Measurements from ENCODE around the gene ANXA10.
"Not testable (repeated sequence)": the region's sequence is repeated elsewhere in the genome, so short reads cannot be mapped to it uniquely, and the experiment has no call there.

The ANXA10 gene, protein sequence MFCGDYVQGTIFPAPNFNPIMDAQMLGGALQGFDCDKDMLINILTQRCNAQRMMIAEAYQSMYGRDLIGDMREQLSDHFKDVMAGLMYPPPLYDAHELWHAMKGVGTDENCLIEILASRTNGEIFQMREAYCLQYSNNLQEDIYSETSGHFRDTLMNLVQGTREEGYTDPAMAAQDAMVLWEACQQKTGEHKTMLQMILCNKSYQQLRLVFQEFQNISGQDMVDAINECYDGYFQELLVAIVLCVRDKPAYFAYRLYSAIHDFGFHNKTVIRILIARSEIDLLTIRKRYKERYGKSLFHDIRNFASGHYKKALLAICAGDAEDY

DNA sequence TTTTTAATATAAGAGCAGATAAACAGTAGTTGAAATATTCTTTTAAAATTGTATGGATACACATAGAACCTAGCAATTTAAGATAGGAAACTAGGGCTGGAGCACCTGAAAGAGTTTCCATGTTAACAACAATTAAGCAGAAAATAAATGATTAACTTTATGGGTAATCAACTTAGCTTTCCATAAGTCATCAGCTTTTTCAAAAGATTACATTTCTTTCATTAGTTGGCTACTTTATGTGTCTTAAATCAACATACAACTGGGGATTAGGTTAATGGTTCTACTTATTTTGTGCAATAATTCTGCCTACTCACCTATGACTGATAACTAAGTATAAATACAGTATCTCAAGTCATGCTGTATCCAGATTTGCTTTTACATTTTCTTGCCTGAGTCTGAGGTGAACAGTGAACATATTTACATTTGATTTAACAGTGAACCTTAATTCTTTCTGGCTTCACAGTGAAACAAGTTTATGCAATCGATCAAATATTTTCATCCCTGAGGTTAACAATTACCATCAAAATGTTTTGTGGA, at the start of gene ANXA10:
TSS of gene ANXA10 (plus strand) at position 362 of the 537 bp plus-strand sequence. CDS start at position 526, 164 bp downstream.
- DNase-seq (ENCODE audit: low spot score) = no peak

DNA sequence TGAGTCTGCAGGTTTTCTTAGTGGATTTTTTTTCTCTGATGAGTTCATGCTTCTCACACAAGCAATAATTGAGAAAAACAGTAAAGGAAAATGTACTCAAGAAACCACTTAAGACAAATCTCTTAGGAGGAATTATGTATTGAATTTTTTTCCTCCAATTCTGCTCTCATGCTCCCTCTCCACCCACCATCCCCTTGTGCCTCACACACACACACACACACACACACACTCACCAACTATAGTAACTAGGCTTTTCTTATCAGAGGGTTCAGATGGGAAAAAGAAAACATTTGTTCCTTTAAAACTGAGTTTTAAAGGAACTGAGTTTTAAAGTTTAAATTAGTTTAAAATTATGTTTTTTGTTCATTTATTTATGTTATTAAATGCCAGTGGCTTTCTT, 47.0 kb upstream of the ANXA10 start:
- no peak for DNase-seq (ENCODE audit: low spot score)

DNA sequence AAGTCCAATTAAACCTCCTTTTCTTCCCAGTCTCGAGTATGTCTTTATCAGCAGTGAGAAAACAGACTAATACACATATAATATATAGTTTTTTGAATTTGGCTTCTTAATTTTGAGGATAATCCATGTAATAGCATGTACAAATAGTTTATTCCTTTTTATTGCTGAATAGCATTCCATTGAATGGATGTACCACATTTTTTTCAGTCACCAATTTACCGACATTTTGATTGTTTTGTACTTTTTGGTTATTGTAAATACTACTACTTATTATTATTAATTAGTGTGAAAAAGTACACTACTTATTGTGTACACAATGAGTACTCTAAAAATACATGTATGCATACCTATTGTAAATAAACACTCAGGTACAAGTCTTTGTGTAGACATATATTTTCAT, 42.3 kb upstream of the ANXA10 start:
- DNase-seq (ENCODE audit: low spot score) = no peak

DNA sequence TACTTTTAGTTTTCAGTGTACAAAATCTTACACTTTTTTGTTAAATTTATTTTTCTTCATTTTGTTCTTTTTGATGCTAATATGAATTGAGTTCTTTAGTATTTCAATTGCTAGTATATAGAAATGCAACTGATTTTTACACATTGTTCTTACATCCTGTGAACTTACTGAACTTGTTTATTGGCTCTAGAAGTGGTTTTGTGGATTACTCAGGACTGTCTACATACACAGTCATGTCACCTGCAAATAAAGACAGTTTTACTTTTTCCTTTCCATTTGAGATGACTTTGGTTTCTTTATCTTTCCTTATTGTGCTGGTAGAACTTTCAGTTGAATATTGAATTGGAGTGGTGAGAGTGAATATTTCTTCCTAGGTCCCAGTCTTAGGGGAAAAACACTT, 40.8 kb upstream of the ANXA10 start:
- DNase-seq (ENCODE audit: low spot score) = no peak

DNA sequence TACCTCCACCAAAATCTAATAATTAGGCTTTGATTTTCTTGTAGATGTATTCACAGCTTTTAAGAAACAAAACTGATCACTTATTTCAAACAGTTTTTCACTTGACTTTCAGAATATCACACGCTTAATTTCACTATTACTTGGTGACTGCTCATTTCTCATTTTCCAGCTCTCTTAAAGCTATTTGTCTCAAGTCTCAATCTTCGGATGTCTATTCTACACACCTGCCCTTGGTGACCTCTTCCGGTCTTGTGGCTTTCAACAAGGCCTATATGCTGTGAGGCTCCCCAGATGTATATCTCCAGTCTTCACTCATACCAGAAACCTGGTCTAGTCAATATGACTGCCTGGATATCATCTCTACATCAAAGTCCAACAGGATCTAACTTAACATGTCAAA, 34.9 kb upstream of the ANXA10 start:
- no peak for DNase-seq (ENCODE audit: low spot score)

DNA sequence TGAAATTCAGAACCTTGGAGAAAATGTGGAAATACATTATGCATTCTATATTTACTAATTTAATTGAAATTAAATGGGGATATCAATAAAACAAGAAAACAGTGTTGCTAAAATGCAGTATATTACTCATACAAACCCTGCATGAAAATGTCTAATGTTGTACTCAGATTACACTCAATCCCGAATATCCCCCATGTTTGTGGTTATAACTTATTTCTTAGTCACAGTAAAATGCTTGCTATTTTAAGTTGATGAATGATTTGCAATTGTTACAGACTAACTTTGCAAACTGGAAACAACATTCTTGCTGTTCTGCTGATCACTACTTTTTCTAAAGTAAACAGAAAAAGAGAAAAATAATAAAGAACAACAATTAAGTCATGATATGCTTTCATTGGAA, 33.1 kb upstream of the ANXA10 start:
- no peak for DNase-seq (ENCODE audit: low spot score)

DNA sequence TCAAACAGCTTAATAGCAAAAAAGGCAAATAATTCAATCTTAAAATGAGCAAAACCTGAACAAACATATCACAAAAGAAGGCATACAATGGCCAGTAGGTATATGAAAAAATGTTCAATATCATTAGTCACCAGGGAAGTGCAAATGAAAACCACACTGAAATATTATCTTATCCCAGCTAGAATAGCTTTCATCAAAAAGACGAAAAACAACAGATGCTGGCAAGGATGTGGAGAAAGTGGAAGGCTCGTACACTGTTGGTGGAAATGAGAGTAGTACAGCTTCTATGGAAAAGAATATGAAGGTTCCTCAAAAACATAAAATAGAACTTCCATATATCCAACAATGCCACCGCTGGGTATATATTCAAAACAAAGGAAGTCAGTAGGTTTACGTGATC, 29.3 kb upstream of the ANXA10 start:
- DNase-seq (ENCODE audit: low spot score) = no peak

DNA sequence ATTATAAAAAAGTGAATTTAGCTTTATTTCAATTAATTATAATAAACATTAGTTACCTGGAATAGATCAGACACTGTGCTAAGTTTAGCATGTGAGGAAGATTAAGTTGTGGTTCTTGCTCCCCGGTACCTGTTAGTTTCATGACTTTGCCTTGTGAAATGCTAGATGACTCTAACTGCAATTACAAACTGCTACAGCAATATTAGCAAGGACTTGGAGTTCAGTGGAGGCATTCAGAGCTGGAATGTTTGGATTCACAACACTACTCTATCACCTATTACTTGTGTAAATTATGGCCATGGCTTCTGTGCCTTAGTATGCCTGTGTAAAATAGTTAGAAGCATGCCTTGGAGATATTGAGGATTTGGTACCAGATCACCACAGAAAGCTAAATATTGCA, 21.4 kb upstream of the ANXA10 start:
- no peak for DNase-seq (ENCODE audit: low spot score)

DNA sequence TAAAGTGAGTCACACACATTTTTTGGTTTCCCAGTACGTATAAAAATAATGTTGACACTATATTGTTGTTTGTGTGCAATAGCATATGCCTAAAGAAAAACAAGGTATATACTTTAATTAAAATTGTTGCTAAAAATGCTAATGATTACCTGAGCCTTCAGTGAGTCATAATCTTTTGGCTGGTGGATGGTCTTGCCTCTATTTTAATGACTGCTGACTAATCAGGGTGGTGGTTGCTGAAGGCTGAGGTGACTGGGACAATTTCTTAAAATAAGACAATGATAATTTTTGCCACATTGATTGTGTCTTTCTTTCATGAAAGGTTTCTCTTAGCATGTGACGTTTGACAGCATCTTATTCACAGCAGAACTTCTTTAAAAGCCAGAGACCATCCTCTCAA, 21.0 kb upstream of the ANXA10 start:
- no peak for DNase-seq (ENCODE audit: low spot score)

DNA sequence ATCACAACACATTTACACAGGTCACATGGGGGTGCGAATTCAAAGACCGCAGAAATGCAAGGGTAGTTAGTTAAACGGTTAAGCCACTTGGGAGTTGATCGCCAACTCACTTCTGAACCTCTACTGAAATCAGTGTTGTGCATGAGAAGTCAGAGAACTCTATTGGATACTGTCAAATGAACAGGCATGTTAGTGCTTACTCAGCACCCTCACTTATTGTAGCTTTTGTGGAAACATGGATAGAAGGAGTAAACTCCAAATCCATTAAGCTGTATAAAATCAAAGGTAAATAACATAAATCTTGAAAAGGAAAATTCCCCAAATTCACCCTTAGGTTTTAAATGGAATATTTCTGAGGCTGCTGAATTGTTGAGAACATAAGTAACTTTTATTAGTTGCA, 17.5 kb upstream of the ANXA10 start:
- no peak for DNase-seq (ENCODE audit: low spot score)

DNA sequence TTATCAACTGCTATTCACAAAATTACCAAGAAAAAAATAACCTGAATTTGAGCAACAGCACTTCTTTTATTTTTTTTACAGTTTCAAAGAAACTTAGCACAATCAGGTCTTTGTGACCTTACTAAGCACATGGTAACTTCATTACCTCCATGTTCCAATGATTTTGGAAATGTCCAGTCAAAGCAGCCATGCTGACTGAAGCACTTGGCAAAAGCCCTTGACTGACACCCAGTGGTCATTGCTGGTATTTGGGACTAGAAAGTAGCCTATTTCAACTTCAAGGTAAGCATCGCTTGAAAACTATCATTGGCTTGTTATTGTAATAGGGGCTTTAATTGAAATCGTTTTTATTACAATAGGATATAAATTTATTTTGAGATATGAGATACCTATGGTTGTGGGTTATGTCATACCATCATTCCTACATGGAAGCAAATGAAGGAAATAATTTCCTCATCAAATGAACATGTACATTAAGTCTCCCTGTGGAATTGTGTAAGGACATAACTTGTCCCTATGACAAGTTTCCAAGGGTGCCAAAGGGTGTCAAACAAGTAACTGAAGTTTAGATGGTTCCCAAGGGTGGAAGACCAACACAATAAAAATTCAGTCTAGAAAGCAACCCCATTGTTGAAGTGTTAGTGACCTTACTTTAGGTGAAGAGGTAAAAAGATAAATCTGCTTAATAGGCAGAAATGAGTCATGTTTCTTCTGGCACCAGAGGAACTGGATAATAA, 15.2 kb upstream of the ANXA10 start:
- DNase-seq (ENCODE audit: low spot score) = peak; percentile 77

DNA sequence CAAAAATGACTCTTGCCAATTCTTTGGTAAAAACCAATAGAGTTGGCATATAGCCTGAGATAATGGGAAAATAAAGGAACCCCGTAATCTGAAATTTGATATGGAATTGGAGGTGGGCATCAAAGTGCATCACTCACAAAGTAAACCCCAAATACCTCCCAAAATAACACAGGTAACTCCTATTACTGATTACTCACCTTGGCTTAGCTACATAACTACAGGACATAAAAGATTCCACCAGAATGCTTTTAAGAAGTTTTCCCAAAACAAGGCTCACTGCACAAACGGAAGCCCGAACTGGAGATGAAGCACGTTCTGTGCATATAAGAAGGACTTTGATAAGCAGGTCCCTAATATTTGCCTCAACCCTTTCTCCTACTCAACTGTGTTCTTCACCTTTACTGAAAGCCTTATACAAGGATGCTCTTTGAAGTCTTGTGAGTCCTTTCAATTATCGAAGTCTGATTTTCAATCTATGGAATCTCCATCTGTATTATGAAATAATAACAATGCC, 14.6 kb upstream of the ANXA10 start:
- DNase-seq (ENCODE audit: low spot score) = no peak

DNA sequence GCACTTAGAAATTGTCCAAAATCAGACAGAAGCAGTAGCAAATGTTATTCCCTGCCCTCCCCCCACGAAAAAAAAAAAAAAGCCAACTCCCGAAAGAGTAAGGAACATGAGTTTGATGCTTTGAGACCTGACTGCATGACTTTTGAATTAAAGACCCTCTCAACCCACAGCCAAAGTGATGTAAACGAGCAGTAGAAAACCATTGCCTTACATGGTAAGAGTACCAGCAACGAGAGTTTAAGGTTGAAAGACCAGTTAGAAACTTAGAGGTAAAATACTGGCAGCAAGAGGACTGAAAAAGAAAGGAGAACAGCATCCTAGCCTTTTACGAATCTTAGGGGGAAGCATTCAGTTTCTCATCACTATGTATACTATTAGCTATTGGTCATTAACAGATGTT, 10.0 kb upstream of the ANXA10 start:
- no peak for DNase-seq (ENCODE audit: low spot score)

DNA sequence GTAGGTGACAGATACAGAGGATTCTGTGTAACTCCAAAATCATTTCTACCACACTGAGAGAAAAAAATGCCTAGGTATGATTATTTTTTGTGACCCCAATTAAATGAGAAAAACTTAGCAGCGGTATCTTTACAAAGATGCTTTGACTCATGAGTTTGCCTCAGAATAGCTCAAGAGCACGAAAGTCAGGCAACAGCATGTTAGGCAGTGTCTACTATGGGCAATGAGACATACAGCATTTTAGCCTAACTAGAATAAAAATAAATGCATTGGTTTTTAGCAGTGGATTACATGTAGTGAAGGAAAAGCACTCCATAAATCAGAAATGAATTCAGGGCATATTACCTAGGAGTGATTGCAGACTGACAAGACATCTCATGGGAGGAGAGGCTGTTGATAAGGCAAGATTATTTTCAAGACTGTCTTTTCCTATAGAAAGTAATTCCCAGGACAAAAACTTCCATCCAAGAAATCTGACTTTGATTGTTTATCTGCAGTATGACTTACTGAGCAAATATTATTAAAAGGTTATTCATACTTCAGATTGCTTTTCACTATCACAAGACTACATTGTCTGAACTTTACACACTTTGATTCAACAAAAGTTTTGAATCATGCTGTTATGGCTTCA, 3.6 kb downstream of the ANXA10 start:
- DNase-seq (ENCODE audit: low spot score) = no peak

DNA sequence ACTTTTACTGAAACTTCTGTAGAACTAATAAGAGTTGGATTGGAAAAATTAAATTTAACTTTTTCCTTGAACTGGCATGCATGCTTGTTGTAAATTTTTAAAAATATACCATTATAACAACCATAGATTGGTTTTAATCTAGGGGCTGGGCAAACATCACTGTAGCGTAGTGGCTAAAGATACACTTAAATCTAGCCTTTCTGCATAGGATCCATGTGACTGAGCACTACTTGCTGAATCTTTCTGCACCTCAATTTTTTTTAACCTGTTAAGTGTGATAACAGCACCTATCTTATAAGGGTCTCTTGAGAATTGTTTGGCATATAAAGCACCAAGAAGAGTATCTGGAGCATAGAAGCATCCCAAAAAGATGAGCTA, 4.1 kb downstream of the ANXA10 start:
- DNase-seq (ENCODE audit: low spot score) = no peak

DNA sequence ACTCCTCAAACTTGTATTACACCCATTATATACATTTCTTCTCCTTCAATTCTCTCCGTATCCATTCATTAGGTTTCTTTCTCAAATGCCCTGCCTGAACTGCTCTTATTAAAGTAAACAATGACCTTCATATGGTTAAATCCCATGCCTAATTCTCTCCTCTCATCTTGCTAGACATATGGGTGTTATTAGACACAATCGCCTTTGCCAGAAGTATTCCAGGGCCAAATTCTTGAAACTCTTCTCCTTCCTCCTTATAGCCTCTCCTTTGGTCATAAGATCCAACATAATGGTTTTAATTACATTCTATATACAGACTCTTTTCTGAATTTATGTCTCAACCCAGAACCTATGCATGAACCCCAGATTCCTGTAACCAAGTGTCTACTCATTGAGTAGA, 4.8 kb downstream of the ANXA10 start:
- no peak for DNase-seq (ENCODE audit: low spot score)

DNA sequence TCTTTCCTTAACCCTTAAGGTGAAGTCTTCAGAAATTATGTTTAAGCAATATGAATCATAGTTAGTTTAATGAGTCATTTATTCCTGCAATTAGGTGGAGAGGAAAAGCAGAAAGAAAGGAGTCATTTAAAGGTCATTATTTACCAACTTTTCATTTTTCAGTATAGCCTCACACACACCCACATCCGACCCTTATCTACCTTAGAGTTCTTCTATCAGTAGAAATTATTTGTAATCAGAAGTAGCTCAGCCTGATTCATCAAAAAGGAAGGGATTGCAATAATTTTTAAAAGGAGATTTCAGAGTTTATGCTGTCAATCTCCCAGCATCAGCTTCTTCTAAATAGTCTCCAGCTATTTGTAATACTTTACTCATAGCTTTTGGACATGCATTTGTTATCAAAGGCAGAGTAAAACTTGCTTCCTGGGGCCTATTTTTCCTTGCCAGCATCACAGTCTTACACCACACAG, 5.9 kb downstream of the ANXA10 start:
- no peak for DNase-seq (ENCODE audit: low spot score)

DNA sequence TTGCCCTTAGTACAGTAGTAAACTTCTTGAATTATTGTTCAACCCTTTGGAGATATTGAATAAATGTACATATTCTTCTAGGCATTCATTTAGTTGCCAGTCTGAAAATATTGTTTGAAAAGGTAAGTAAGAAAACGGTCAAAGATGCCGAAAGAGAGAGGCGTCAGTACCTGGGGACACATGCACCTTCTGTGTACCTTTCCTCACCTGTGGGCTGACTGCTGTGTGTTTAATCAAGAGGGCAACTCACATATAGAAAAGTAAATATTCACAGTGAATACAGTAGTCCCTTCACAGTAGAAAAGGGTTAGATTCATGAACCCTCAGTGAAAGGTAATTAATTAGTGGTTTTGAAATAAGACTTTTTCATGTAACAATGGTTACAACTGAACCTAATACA, 6.9 kb downstream of the ANXA10 start:
- no peak for DNase-seq (ENCODE audit: low spot score)

DNA sequence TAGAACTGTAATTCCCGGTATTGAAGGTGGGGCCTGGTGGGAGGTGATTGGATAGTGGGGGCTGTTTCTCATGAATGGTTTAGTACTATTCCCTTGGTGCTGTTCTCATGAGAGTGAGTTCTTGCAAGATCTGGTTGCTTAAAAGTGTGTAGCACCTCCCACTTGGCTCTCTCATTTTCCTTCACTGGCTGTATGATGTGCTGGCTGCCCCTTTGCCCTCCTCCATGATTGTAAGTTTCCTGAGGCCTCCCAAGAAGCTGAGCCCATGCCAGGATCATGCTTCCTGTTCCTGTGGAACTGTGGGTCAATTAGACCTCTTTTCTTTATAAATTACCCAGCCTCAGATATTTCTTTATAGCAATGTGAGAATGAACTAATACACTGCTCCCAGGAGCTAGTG, 8.7 kb downstream of the ANXA10 start:
- DNase-seq (ENCODE audit: low spot score) = no peak

DNA sequence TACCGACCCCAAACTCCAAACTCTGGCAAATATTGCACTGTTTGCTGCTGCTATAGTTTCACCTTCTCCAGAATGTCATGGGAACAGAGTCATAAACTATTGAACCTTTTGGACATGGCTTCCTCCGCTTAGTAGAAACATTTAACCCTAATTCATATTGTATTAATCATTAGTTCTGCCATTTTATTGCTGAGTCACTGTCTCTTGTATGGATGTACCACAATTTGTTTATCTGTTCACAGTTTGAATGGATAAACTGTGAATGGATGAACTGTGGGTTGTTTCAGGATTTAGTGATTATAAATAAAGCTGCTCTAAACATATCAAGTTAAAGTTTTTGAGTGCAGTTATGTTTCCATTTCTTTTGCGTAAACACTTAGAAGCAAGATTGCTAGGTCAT, 10.1 kb downstream of the ANXA10 start:
- no peak for DNase-seq (ENCODE audit: low spot score)

DNA sequence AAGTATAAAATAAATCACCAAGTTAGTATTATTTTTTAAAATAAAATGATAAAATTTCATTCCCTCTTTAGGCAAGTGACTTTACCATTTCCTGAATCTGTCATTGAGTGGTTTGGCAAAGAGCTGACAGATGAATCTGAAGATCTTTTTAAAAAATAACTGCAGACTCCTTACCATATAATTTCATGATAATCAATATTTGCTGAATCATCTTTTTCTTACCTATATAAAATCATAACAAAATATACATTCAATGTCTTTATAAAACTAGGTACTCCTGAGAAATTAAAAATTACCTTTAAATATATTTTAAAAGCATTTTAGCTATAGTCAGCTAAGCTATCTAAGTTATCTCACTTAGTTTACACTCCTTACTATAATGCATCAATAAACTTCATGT, 17.2 kb downstream of the ANXA10 start:
- DNase-seq (ENCODE audit: low spot score) = no peak

DNA sequence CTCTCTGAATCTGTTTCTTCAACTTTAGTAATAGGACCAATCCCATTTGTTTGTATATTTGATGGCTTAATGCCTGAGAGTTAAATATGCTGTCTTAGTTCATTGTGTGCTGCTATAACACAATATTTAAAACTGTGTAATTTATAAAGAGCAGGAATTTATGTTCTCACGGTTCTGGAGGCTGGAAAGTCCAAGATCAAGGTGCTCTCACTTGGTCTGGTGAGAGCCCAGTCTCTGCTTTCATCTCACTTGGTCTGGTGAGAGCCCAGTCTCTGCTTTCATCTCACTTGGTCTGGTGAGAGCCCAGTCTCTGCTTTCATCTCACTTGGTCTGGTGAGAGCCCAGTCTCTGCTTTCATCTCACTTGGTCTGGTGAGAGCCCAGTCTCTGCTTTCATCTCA, 20.7 kb downstream of the ANXA10 start:
- DNase-seq (ENCODE audit: low spot score) = not testable (repeated sequence)
